ENCODE results near the gene SGMS1.

SGMS1 gene

DNA sequence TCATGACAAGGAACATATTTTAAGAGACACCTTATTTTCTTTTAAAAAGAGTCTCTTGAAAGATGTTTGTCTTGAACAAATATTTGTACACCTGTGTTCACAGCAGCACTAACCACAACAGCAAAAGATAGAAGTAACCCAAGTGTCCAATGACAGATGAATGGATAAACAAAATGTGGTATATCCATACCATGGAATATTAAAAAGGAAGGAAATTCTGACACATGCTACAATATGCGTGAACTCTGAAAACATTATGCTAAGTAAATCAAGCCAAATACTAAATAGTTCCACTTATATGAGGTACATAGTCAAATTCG lies 17.8 kb downstream of the SGMS1 start:
- no peak for DNase-seq

DNA sequence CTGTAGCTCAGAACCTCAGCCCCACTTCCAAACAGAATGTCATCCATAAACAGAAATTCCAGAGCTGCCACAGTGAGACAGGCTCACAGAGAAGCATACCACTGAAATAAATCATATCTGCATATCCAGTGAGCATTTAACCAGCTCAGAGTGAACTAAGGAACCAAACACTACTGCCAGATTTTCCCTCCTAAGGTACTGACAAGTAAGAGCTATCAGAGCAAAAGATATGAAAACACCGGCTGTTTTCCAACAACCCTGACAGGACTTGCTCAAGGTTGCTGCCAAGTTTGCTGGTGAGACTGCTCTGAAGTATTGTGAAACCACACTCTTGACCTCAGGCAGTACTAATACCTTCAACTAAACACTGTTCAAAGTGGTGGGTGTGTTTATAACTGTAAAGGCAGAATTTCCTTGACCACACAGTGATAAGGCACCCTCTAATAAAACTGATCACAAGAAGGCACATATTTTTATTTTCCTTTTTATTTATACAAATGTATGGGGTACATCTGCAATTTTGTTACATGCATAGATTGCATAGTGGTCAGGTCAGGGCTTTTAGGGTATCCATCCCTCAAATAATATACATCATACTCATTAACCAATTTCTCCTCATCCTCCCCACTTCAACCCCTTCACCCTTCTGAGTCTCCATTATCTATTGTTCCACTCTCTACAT lies 18.3 kb downstream of the SGMS1 start:
- no peak for DNase-seq

DNA sequence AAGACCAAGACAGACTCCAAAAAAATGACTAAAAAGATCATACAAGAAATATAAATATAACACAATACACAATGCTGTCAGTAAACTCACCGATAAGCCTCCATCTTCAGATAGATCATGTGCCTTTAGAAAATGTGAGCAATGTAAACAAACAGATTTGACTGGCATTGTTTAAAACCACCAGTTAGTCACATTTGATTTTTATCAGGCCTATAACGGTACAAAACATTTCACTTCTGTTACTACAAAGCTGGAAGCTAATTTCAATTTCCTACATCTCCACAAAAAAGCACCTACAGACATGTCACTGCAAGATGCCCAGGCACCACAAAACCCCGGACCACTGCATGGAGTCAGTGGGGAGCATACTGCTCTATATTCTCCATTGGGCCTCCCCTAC lies 18.9 kb downstream of the SGMS1 start:
- no peak for DNase-seq

DNA sequence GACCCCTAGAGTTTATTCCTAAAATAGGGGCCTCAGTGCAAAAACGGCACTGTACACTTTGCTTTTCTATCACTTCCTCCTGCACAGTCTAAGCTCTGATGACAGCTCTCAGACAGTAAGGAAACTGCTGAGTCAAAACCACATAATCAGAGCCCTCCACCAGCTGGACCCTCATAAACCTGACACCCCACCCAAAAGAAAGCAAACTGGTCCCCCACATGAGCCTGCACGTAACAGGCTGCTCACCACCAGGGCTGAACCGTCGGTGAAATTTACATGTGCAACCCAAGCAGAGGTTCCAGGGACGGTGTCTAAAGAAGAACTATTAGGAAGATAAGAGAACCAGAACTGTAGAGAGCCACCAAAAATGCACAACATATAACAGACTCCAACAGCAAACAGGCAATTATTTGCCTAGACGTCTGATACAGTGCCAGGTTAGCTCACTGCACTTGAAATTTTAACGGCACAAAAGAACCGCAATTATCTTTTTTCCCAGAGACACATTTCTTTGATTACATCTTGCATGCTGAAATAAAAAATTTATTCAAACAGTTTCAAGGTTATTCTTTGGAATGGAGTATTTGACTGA lies 19.6 kb downstream of the SGMS1 start:
- no peak for DNase-seq

DNA sequence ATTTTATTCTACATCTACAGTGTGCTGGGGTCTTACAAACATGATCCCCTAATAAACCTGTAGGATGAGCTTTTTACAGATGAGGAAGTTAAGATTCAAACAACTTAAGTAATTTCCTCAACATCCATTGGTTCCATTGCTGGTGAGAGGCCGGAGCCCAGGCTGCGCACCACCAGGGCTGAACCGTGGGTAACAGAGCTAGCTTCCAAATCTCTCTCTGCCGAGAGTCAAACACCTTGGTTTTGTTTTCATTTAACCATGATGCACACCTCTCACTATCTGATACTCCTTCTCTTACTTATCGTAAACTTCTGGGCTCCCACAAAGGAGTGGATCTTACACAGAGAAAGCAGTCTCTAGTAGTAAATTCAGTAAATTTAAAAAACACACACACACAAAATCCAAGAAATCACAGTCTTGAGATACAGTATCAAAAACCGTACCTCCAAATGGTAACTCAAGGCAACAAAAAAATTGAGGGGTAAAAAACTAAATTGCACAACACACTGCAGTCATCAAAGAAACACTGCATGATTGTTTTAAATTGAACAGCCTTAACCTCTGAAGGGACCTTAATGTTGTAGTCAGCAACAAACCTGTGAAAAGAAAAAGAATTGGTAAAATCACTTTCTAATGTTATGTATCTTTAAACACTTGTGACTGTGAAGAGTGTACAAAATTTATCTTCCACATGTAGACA lies 20.5 kb downstream of the SGMS1 start:
- no peak for DNase-seq

DNA sequence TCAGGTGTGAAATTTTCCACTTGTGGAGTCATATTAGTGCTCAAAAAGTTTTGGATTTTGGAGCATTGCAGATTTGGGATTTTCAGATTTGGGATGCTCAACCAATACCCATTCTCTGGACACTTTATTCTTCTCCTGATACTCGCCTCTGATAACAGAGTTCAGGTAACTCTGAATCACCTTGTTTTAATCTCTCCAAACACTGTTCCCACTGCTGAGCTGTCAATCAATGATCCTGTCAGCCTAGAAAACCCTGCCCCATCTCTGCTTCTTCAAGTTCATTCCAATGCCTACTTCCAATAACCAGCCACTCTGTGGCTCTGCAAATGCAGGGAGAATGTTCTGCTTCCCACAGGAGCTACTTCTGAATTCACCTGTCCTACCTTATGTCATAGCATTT lies 21.8 kb downstream of the SGMS1 start:
- DNase-seq, result no peak

DNA sequence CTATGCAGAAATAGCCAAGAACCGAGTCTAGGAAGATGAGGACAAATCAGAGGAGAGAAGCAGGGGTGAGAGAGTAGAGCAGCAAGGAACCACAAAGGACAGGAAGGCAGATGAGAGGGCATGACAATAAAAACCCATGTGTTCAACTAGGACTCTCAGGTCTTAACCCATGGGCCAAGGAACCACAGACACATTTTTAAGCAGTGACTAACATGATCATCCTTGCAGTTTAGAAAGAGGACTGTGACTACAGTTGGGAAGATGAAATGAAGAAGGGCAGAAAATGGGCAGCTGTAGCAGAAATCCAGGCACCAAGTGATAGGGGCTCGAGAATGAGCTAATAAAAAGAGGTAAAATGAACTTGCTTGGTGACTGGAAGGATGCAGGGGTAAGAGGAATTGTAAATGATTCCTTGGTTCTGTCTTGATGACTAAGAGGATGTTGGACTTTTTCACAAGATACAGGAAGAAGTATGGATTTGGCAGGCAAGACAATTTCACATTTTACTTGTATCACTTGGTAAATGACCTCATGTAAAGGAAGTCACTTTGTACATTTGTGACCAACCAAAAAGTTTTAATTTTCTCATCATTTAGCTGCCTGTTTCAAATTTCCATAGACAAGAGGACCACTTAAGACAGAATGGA lies 22.8 kb downstream of the SGMS1 start:
- DNase-seq, result no peak

DNA sequence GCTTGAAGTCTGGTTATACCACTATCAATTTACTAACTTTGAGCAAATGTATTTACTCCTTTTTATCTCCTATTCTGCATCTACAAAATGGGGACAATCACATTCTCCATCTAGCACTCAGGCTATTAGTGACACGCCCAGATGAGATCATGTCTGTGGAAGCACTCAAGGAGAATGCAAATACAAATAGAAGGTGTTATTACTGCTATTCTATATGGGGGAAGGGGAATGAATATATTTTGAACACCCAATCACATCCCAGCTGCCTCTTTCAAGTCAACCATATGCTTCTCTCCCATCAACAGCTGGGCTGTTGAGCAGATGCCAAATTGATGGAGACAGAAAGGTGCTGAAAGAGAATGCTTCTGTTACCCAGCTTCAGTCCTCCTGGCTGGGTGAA lies 23.5 kb downstream of the SGMS1 start:
- DNase-seq, result no peak

DNA sequence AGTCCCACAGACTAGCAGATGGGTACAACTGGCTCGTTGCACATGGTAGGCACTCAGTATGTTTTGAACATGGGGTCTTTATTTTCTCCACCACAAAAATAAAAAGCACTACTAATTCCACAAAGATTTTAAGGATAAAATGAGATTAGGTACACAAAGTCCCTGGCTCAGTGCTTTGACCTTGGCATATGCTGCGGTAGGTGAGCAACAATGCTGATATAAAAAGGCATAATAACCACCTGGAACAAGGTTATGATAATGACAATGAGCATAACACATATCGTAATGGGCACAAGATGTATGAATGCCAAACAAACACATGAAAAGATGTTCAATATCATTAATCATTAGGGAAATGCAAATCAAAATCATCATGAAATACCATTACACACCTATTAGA lies 26.9 kb downstream of the SGMS1 start:
- no peak for DNase-seq

DNA sequence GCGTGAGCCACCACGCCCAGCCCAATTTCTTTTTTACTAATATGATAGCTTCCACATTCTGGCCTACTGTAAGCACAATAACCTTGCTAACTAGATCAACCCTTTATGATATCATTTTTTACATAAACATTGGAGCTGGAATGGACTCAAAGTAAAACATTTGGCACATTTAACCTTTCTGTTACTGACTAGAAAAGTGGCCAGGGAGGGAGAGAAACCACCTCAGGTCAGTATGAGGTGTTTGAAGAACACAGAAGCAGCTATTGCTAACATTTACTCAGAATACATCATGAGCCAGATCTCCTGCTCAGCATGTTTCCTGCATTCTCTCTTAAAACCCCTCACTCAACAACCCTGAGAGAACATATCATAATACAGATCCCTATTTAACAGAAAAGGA lies 27.3 kb downstream of the SGMS1 start:
- no peak for DNase-seq

DNA sequence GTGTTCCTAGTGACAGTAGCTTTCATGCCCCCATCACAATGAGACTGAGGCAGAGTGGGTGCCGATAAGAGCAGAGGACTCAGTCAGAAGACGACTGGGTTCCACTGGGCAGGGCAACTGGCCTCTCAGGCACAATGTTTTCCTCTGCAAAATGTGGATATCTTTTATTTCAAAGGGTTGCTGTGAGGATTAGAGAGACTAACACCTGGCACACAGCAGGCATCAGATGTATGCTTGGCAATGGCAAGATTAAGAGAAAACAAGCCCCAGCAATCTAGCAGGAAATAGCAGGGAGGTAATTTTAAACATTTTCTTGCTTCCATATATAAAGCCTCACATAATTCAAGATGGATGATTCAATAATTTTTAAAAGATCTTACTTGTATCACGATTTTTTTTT lies 28.0 kb downstream of the SGMS1 start:
- no peak for DNase-seq

DNA sequence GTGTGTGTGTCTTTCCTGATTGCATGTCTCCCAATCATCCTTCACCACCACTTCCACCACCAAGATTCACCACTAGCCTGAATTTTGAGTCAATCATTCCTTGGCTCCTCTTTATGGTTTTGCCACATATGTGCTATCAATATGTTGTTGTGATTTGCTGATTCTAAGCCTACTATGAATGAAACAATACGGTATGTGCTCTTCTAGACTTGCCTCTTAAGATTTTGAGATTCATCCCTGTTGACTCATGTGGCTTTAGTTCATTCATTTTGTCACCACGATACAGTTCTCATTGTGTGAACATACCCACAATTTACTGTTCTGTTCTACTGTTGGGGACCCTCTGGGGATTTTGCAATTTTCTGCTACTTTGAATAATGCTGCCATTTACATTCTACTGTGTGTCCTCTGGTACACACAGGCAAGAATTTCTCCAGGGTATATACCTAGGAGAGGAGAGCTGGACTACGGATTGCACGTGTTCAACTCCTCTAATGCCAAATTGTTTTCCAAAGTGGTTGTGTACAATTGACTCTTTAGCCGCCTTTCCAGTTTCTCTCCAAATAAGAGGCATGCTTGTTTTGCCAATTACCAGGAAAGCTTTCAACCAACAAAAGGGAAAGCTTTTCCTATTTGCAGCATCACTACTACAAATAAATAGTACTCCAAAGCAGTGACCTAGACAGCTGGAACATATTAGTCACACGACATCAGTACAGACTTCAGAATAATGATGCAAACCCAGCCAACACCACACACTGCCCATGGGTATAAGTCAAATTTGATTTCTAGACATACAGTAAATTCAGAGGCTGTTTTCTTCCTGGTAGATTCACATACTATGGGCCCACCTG lies 30.0 kb downstream of the SGMS1 start:
- DNase-seq, result no peak

DNA sequence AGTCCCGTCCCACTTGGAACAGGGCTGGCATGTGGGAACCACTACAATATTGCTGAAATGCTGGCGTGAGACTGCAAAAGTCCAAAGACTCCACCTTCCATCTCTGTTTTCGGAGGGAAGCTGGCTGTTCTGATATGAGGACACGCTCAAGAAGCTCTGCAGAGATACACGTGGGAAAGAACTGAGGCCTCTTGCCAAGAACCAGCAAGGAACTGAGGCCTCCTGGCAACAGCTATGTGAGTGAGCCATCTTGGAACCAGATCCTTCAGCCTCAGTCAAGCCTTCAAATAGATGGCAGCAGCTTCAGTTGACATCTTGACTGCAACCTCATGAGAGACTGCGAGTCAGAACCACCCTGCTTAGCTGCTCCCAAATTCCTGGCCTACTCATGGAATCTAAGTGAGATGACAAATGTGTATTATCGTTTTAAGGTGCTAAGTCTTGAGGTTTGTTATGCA lies 30.8 kb downstream of the SGMS1 start:
- no peak for DNase-seq

DNA sequence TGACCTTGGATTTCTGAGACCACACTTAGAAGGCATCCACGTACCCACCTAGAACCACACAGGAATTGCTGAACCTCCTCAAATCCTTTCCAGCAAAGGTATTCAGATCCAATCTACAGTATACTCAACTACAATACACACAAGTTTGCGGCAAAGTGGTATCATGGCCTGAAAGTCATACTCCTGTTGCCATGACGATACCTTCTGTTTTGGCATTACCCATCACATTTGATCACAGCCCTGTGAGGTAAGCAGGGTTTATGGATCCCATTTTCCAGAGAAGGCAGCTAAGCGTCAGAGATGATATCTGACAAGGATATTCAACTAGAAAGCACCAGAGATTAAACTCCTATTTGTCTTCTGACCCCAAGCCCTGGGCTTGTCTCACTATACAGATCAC lies 32.8 kb downstream of the SGMS1 start:
- DNase-seq, result no peak

DNA sequence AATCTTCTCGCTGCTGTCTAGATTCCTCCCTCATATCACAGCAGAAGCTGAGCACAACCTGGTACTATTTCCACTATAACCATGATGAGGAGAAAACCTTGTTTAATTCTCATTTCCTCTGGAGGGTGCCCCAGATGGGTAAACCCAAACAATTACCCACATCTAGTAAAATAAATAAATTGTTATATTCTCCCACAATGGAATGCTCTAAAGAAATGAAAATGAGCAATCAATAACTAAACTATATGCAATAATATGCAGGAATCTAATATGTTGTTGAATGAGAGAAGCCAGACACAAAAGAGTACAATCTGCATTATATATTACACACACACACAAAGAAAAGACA lies 37.0 kb downstream of the SGMS1 start:
- no peak for DNase-seq

DNA sequence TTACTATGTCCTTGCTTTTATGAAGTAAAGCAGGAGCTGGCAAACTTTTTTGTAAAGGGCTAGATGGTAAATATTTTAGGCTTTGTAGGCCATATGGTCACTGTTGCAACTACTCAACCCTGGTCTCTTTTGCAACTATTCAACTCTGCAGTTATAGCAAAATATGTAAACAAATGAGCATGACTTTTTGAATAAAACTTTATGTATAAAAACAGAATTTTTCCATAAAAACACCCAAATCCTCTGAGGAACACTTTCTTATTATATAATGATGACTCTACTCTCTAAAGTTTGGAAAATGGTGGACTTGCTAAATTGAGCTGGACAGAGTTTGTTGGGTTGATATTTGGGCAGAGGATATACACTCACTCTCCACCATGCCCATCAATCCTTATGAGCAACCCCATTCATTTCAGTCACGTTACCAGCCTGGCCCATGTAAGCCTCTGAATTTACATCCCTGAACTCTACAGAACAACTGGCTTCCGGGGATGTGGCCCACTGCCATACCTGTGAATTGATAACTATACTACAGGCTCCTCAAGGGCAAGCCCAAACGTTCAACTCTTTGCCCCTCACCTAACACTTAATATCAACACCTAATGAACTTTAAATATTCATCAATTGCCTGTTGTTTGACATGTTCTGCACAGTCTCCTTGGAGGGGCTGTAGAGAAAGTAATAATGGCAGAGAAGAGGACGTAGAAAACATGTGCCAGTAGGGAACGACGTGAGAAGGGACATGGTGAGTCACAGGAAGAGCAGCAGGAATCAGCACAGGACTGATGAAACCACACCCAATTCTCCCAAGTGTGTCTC lies 37.6 kb downstream of the SGMS1 start:
- DNase-seq, result no peak

DNA sequence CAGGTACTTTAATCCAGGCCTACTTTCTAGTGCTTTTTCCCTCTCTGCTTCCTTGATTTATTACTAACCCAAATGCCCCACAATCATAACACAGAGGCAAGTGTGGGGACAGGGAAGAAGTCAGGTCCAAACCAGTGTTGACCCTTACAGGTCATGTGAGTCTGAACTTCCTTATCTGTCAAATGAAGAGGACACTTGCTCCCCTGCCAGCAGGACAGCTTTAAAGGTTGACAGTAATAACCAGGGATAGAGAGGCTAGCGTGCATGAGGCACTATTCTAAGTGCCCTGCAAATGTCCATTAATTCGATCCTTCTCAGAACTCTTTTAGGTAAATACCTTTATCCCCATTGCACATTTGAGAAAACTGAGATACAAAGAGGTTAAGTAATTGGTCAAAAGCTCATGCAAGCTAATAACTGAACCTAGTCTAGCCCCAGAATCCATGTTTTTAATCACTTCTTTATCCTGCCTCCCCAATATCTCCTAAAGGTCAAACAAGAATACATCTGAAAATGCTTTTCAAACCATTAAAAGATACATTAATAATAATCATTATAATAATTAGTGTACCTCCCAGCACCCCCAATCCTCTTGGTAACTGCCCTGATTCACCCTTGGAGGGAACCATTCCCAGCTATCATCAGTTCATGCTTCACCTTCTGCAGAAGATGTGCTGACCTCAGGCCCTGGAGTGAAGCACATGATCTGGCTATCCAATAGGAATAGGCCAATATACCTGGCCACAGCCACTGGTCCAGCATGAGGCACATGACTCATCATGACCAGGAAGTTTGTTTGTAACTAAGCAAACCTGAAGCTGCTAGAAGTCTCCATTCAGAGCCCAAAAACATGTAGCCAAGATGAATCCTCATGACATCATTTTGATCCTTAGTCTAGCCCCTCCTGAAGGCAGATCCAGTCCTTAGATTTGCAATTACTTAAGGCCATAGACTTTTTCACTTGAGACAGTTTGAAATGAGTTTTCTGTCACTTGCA lies 40.7 kb downstream of the SGMS1 start:
- DNase-seq, result no peak

DNA sequence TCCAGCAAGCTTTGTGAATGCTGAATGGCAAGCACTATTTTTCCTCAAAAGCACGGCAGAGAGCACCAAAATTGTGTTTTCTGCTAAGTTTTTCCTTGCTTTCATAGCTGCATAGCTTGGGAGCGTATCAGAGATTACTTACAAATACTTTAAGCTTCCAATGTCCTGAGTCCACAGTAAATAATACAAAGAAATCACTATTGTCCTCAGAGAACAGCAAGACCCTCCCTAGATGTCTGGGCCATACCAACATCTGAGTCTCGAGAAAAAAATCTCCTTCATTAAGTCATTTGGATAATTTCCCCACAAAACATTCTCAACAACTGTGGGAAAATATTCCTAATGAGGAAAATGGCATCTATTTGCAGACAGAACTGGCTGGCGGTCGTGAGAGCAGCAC lies 41.7 kb downstream of the SGMS1 start:
- no peak for DNase-seq

DNA sequence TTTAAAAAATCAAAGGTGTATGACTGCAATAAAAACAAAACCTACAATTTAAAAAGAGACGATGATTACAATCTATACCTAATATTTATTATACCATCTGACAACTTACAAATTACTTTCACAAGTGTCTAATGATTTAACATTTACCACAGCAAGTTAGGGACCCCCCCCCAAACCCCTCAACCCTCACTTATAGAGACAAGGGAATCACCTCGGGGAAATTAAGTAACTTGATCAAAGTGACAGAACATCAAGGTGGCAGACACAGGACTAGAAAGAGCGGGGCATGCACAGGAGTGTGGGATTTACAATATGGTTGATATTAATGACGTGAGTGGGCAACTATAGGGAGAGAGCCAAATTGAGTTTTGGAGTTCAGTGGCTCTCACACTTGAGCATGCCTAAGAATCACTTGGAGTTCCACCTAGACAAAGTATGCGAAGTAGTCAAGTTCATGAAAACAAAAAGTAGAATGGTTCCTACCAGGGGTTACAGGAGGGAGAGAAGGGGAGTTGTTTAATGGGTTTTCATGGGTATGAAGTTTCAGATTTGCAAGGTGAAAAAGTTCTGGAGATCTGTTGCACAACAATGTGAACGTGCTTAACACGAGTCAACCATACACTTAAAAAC lies 43.4 kb downstream of the SGMS1 start:
- DNase-seq, result no peak

DNA sequence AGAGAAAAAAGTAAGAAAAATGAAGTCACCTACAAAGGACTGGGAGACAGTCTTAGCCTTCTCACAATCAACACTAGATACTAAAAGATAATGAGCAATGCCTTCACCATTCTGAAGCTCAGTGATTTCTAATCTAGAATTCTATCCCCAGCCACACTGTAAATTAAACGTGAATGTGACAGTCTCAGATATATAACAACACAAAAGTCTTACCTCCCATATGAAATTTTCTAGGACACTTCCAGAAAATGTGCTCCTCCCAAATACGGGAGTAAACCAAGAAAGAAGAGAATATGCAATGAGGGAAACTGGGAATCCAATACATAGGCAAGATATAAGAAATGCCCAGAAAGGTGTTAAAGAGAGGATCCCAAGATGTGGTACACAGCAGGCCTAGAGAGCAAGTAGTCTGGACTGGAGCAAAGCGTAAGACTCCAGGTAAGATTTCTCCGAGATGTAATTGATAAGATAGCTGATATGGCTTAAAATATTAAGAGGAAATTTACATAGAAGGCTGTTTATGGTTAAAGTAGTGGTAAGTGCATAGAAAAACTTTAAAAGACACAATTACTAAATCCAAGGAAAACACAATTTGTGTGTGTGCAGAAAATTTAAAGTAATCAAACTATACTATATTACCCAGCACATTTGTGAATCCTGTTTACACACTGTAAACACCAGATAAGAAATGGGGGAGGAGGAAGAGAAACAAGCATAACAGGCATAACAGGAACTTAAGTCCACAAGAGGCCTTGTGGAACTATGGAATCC lies 44.1 kb downstream of the SGMS1 start:
- DNase-seq, result no peak
